ENCODE results near the gene PLRG1.

The PLRG1 gene

DNA sequence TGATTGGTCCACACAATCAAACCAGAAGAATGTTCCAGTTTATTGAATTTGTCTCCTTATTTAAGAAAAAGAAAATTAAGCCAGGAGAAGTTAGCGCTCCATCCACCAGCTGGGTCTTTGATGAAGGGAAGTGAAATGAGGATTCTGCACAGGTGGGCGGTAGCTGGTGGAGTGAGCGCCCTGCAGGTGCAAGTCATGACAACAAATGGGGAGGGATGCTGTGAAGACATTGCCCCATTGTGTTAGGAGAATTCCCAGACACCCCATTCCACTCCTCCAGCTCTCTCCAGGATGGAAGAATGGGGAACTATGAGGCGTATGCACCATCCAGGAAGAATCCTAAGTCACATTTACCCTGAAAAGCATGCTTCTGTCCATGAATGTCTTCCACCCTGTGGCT is 22.9 kb downstream of the PLRG1 start:
- Mint-ChIP-seq H3K27ac (no peak overlapping the region), H3K27me3 (peaks cover 44 to 49% of the 10 kb centered on the region in 2 donors), H3K4me3 (no peak overlapping the region), H3K9me3 (no peaks in the 10 kb centered on the region), H3K36me3 (ENCODE audit: insufficient read depth) (no peaks in the 10 kb centered on the region), H3K4me1 (ENCODE audit: low read depth in 2 of 2) (no peaks in the 10 kb centered on the region)
- no peak for DNase-seq
- no peak for ATAC-seq (replicated peaks)

GRCh38 chr4:154526151-154526550 is 24.0 kb downstream of the PLRG1 start:
- DNase-seq, result no peak
- Mint-ChIP-seq H3K4me3 (no peak overlapping the region), H3K4me1 (ENCODE audit: low read depth in 2 of 2) (no peaks in the 10 kb centered on the region), H3K36me3 (ENCODE audit: insufficient read depth) (no peaks in the 10 kb centered on the region), H3K27me3 (peaks cover 45 to 50% of the 10 kb centered on the region in 2 donors), H3K27ac (no peak overlapping the region), H3K9me3 (no peaks in the 10 kb centered on the region)
- ATAC-seq (replicated peaks), result no peak

GRCh38 chr4:154521607-154522006 is 28.6 kb downstream of the PLRG1 start:
- no peak overlapping the region for H3K4me3 Mint-ChIP-seq
- peaks cover 61 to 67% of the 10 kb centered on the region in 2 donors for H3K27me3 Mint-ChIP-seq
- no peak for DNase-seq
- H3K27ac Mint-ChIP-seq, result no peak overlapping the region
- H3K9me3 Mint-ChIP-seq, result no peaks in the 10 kb centered on the region
- no peak for ATAC-seq (replicated peaks)
- no peaks in the 10 kb centered on the region for H3K36me3 Mint-ChIP-seq (ENCODE audit: insufficient read depth)
- no peaks in the 10 kb centered on the region for H3K4me1 Mint-ChIP-seq (ENCODE audit: low read depth in 2 of 2)

DNA sequence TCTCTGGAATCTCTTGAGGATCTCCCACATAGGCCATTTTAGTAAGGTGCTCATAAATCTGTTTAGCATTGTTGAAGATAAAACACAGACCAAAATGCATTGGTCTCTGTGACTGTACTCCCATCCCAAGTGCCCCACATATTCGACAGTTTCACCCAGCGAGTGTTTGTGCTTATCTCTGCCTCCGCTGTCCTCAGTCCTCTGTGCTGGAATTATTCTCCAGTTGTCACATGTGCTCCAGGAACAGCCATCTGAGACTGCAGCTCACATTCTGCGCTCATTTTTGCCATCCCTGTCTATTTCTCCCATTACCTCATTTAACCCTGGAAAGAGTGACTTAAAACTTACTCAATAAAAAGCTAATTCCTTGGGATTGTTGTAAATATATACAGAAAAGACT is 31.0 kb downstream of the PLRG1 start:
- Mint-ChIP-seq H3K4me3 (no peak overlapping the region), H3K4me1 (ENCODE audit: low read depth in 2 of 2) (no peaks in the 10 kb centered on the region), H3K27ac (no peak overlapping the region), H3K27me3 (peaks cover 48 to 57% of the 10 kb centered on the region in 2 donors), H3K9me3 (no peaks in the 10 kb centered on the region), H3K36me3 (ENCODE audit: insufficient read depth) (no peaks in the 10 kb centered on the region)
- ATAC-seq (replicated peaks), result no peak
- DNase-seq, result no peak

DNA sequence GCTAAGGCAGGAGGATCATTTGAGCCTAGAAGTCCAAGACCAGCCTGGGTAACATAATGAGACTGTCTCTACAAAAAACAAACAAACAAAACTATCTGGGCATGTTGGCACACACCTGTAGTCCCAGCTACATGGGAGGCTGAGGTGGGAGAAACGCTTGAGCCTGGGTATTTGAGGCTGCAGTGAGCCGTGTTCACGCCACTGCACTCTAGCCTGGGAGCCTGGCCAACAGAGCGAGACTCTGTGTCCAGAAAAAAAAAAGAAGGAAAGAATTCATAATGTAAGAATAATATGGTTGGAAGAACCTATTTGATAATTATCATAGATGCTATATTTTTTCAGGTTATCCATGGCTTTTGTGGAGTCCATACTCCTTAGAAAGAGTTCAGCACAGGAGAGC is 32.6 kb downstream of the PLRG1 start:
- no peak overlapping the region for H3K4me3 Mint-ChIP-seq
- H3K36me3 Mint-ChIP-seq (ENCODE audit: insufficient read depth), result no peaks in the 10 kb centered on the region
- no peaks in the 10 kb centered on the region for H3K4me1 Mint-ChIP-seq (ENCODE audit: low read depth in 2 of 2)
- peaks cover 38 to 60% of the 10 kb centered on the region in 2 donors for H3K27me3 Mint-ChIP-seq
- no peak for ATAC-seq (replicated peaks)
- H3K27ac Mint-ChIP-seq, result no peak overlapping the region
- H3K9me3 Mint-ChIP-seq, result no peaks in the 10 kb centered on the region
- DNase-seq, result no peak

GRCh38 chr4:154516318-154517029 is 33.7 kb downstream of the PLRG1 start:
- no peaks in the 10 kb centered on the region for H3K36me3 Mint-ChIP-seq (ENCODE audit: insufficient read depth)
- H3K27me3 Mint-ChIP-seq, result peaks cover 40 to 68% of the 10 kb centered on the region in 2 donors
- ATAC-seq (replicated peaks), result no peak
- no peak for DNase-seq
- H3K9me3 Mint-ChIP-seq, result no peaks in the 10 kb centered on the region
- no peak overlapping the region for H3K4me3 Mint-ChIP-seq
- no peak overlapping the region for H3K27ac Mint-ChIP-seq
- no peaks in the 10 kb centered on the region for H3K4me1 Mint-ChIP-seq (ENCODE audit: low read depth in 2 of 2)

DNA sequence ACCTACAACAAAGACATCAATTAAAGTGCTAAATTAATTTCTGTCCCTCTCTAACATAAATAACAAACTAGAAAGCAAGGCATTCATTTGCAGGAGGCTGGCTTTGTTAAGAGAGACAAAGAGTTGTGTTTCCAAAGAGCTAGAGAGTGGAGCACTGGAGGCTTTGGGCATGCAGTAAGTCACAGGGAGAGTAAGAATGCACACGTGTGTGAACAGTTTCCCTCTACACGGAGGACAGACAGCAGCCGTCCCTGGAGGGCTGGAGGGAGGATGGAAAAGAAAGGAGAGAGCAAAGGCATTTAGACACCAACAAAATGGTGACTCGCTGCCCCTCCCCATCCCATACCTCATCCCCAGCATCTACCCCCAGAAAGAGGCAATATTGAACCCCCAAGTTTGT is 38.2 kb downstream of the PLRG1 start:
- ATAC-seq (replicated peaks), result no peak
- no peak overlapping the region for H3K27ac Mint-ChIP-seq
- no peaks in the 10 kb centered on the region for H3K9me3 Mint-ChIP-seq
- no peak overlapping the region for H3K4me3 Mint-ChIP-seq
- H3K27me3 Mint-ChIP-seq, result peaks cover 41 to 83% of the 10 kb centered on the region in 2 donors
- no peaks in the 10 kb centered on the region for H3K4me1 Mint-ChIP-seq (ENCODE audit: low read depth in 2 of 2)
- no peak for DNase-seq
- no peaks in the 10 kb centered on the region for H3K36me3 Mint-ChIP-seq (ENCODE audit: insufficient read depth)

- Mint-ChIP-seq H3K4me3 (no peak overlapping the region), H3K27me3 (peaks cover 41 to 83% of the 10 kb centered on the region in 2 donors), H3K27ac (no peak overlapping the region), H3K9me3 (no peaks in the 10 kb centered on the region), H3K4me1 (ENCODE audit: low read depth in 2 of 2) (no peaks in the 10 kb centered on the region), H3K36me3 (ENCODE audit: insufficient read depth) (no peaks in the 10 kb centered on the region)
- ATAC-seq (replicated peaks) (no peak), DNase-seq (no peak)
Observed at GRCh38 chr4:154511548-154511947, 38.7 kb downstream of the PLRG1 start.

GRCh38 chr4:154507156-154507555 is 43.0 kb downstream of the PLRG1 start:
- Mint-ChIP-seq H3K27me3 (peaks cover 52 to 82% of the 10 kb centered on the region in 2 donors), H3K4me3 (no peak overlapping the region), H3K9me3 (no peaks in the 10 kb centered on the region), H3K4me1 (ENCODE audit: low read depth in 2 of 2) (no peaks in the 10 kb centered on the region), H3K36me3 (ENCODE audit: insufficient read depth) (no peaks in the 10 kb centered on the region), H3K27ac (no peak overlapping the region)
- ATAC-seq (replicated peaks) (no peak), DNase-seq (no peak)

- Mint-ChIP-seq H3K4me1 (ENCODE audit: low read depth in 2 of 2) (no peaks in the 10 kb centered on the region), H3K9me3 (no peaks in the 10 kb centered on the region), H3K27ac (no peak overlapping the region), H3K36me3 (ENCODE audit: insufficient read depth) (no peaks in the 10 kb centered on the region), H3K27me3 (peaks cover 44 to 73% of the 10 kb centered on the region in 2 donors), H3K4me3 (no peak overlapping the region)
- no peak for DNase-seq
- no peak for ATAC-seq (replicated peaks)
Observed at GRCh38 chr4:154506253-154506652, 43.9 kb downstream of the PLRG1 start.

DNA sequence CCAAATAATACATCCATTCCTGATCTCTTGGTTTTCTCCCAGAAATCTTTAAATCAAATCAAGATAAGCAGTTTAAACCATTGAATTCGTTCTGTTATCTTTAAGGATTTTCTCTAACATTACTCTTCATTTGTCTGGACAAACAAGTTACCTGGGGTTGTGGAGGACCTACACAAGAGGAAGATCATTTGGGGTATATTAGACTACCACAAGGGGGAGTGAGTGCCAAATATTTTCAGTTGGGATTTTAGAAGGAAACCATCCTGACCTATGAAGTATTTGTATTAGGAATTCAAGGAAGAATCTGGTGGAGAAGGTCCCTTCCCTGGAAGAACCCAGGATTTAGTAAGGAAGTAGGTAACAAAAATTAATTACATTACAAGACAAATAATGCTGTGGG is 46.6 kb downstream of the PLRG1 start:
- no peak for ATAC-seq (replicated peaks)
- Mint-ChIP-seq H3K27me3 (peaks cover 39 to 64% of the 10 kb centered on the region in 2 donors), H3K4me1 (ENCODE audit: low read depth in 2 of 2) (no peaks in the 10 kb centered on the region), H3K9me3 (no peaks in the 10 kb centered on the region), H3K27ac (no peak overlapping the region), H3K36me3 (ENCODE audit: insufficient read depth) (no peaks in the 10 kb centered on the region), H3K4me3 (no peak overlapping the region)
- no peak for DNase-seq

DNA sequence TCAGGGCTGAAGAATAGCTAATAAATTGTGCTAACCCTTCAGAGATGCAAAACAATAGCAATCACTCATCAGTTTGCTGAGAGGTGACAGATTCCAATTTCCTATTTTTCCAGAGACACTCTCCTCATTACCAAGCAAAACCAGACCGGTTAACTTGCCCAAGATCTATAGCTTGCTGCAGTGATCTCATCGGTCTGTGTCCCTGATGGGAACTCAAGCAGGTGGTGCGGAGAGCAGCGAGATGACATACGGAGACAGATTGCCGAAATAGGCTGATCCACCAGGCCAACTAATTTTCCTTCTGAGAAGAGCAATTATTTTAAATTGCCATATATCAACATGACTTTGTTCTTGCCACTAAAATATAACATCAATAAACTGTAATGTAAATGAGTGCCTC is 48.1 kb downstream of the PLRG1 start:
- no peak for DNase-seq
- Mint-ChIP-seq H3K9me3 (no peaks in the 10 kb centered on the region), H3K27ac (no peak overlapping the region), H3K4me3 (no peak overlapping the region), H3K36me3 (ENCODE audit: insufficient read depth) (no peaks in the 10 kb centered on the region), H3K4me1 (ENCODE audit: low read depth in 2 of 2) (no peaks in the 10 kb centered on the region), H3K27me3 (peaks cover 45 to 49% of the 10 kb centered on the region in 2 donors)
- ATAC-seq (replicated peaks), result no peak

GRCh38 chr4:154497889-154498288 is 52.3 kb downstream of the PLRG1 start:
- Mint-ChIP-seq H3K36me3 (ENCODE audit: insufficient read depth) (no peaks in the 10 kb centered on the region), H3K9me3 (no peaks in the 10 kb centered on the region), H3K4me1 (ENCODE audit: low read depth in 2 of 2) (no peaks in the 10 kb centered on the region), H3K4me3 (no peak overlapping the region), H3K27ac (no peak overlapping the region), H3K27me3 (peaks cover 44 to 46% of the 10 kb centered on the region in 2 donors)
- no peak for ATAC-seq (replicated peaks)
- no peak for DNase-seq

DNA sequence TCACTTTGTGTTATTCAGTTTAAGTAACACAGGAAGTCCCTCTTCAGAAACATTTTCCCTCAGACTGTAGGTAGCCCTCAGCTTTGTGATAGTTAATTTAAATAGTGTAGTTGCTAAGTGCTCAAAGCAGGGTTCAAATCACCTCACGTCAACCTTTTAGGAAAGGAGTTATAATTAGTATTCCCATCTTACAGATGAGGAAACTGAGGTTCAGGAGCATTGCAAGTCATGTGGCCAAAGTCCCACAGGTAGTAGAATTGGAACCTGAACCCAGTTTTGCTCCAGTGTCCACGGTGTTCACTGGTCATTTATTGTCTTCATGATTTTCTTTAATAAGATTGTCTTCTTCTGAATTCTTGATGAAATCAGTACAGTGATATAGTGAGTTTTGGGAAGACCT is 54.3 kb downstream of the PLRG1 start:
- peaks cover 61 to 64% of the 10 kb centered on the region in 2 donors for H3K27me3 Mint-ChIP-seq
- no peak overlapping the region for H3K27ac Mint-ChIP-seq
- no peaks in the 10 kb centered on the region for H3K36me3 Mint-ChIP-seq (ENCODE audit: insufficient read depth)
- DNase-seq (no peak), ATAC-seq (replicated peaks) (no peak)
- peaks cover 4 to 5% of the 10 kb centered on the region in 2 donors for H3K4me1 Mint-ChIP-seq (ENCODE audit: low read depth in 2 of 2)
- H3K9me3 Mint-ChIP-seq, result no peaks in the 10 kb centered on the region
- no peak overlapping the region for H3K4me3 Mint-ChIP-seq
